HepG2 (cell line): ENCODE results near the gene RBM12. TPM values are rescaled to one million over a fixed set of nuclear protein-coding genes. Genes with fewer than 3 reads are reported as not detected.

Experiments used
- ATF7-NPFF ChIP-seq: sonication (generic); formaldehyde crosslinking; IDR thresholded peaks from 2 replicates; pipeline ENCODE4 v1.8.1; 2023; ENCODE audit warnings: mild to moderate bottlenecking, low read depth, missing genetic modification reagents, moderate library complexity
- CREB1 ChIP-seq, 2 experiments: fragments of 450-650 bp in 1 of 2; IDR thresholded peaks; 2 replicates each; pipeline ENCODE4 v1.6.1; 2016 to 2017; ENCODE audit warnings: control low read depth in 1 of 2, mild to moderate bottlenecking in 1 of 2, missing compliant biosample characterization in 1 of 2, missing genetic modification characterization in 1 of 2
- DPF2 ChIP-seq: sonication (generic); formaldehyde crosslinking; IDR thresholded peaks from 2 replicates; pipeline ENCODE4 v1.4.0; 2020; ENCODE audit warnings: mild to moderate bottlenecking, low read depth, missing genetic modification reagents, borderline replicate concordance
- GATAD1 ChIP-seq: IDR thresholded peaks from 2 replicates; pipeline ENCODE4 v1.6.1; 2016; ENCODE audit warnings: missing genetic modification reagents, missing compliant biosample characterization
- HCFC1 ChIP-seq: fragments of 150-350 bp; IDR thresholded peaks from 2 replicates; pipeline ENCODE4 v1.6.1; 2014; ENCODE audit warnings: low read depth, low read length
- HDAC2 ChIP-seq: sonication (generic); formaldehyde crosslinking; IDR thresholded peaks from 2 replicates; pipeline ENCODE4 v1.4.0; 2020; ENCODE audit warnings: missing genetic modification reagents
- MTF2 ChIP-seq: sonication (generic); formaldehyde crosslinking; IDR thresholded peaks from 2 replicates; pipeline ENCODE4 v1.5.0; 2020; ENCODE audit warnings: missing genetic modification reagents, borderline replicate concordance
- NR2F6 ChIP-seq, 2 experiments: IDR thresholded peaks; 2 replicates each; pipeline ENCODE4 v1.6.1; 2016; ENCODE audit warnings: antibody characterized with exemption in 1 of 2, mild to moderate bottlenecking in 1 of 2
- RFX5 ChIP-seq: IDR thresholded peaks from 2 replicates; pipeline ENCODE4 v1.6.1; 2011; ENCODE audit warnings: low read depth, low read length, improper control_type of control experiment
- SP4 ChIP-seq: sonication (generic); formaldehyde crosslinking; IDR thresholded peaks from 2 replicates; pipeline ENCODE4 v1.8.1; 2023; ENCODE audit warnings: mild to moderate bottlenecking, missing genetic modification reagents
- SYNCRIP ChIP-seq: fragments of 200-400 bp; formaldehyde crosslinking; IDR thresholded peaks from 2 replicates; pipeline ENCODE4 v1.6.1; 2018; ENCODE audit warnings: mild to moderate bottlenecking, low read depth, low read length; ENCODE audit not compliant: insufficient read depth
- TAF1 ChIP-seq: sonication (generic); formaldehyde crosslinking; IDR thresholded peaks from 2 replicates; pipeline ENCODE4 v1.4.0; 2020; ENCODE audit warnings: missing genetic modification reagents
- U2AF2 ChIP-seq: fragments of 200-400 bp; formaldehyde crosslinking; IDR thresholded peaks from 2 replicates; pipeline ENCODE4 v1.6.1; 2017; ENCODE audit warnings: low read depth, mild to moderate bottlenecking, low read length
- YY1 ChIP-seq: IDR thresholded peaks from 2 replicates; pipeline ENCODE4 v1.6.1; 2011; ENCODE audit warnings: low read length, low read depth, moderate library complexity, mild to moderate bottlenecking; ENCODE audit not compliant: insufficient read depth, insufficient replicate concordance
- ZFP90 ChIP-seq: sonication (generic); formaldehyde crosslinking; IDR thresholded peaks from 2 replicates; pipeline ENCODE4 v1.8.0; 2022; ENCODE audit warnings: missing genetic modification reagents, mild to moderate bottlenecking, inconsistent platforms, borderline replicate concordance
- ZNF17 ChIP-seq: sonication (generic); formaldehyde crosslinking; IDR thresholded peaks from 2 replicates; pipeline ENCODE4 v1.5.0; 2020; ENCODE audit warnings: mild to moderate bottlenecking, missing genetic modification reagents
- ZNF296 ChIP-seq: sonication (generic); formaldehyde crosslinking; conservative IDR thresholded peaks from 2 replicates; pipeline ENCODE4 v1.5.0; 2020; ENCODE audit warnings: mild to moderate bottlenecking, missing genetic modification reagents
- ZSCAN9 ChIP-seq: IDR thresholded peaks from 2 replicates; pipeline ENCODE4 v1.6.1; 2016; ENCODE audit warnings: borderline replicate concordance
- polyA plus RNA-seq, 8 experiments: library from polyadenylated mRNA; depleted of rRNA in 3 of 8; stranded (reverse) in 7 of 8; unstranded in 1 of 8; fragments of >200 nt; fragmentation: Illumina TruSeq in 4 of 8; extraction: Trizol in 4 of 8; gene quantifications; 2 replicates each; pipeline versions ENCODE4 v1.2.1 to v1.2.3, GENCODE V29; 2011 to 2016; ENCODE audit warnings: low read depth in 4 of 8, missing spikeins in 1 of 8, mixed read lengths in 1 of 8; ENCODE audit not compliant: insufficient read depth in 1 of 8
- total RNA-seq, 5 experiments: library from RNA; depleted of rRNA; stranded (reverse); fragments of >200 nt; fragmentation: Illumina TruSeq; extraction: Trizol; gene quantifications; 2 replicates each; pipeline ENCODE4 v1.2.3, GENCODE V29; 2016; ENCODE audit warnings: low read depth in 1 of 5
- TF ChIP-seq, protein P1 (sequence below): sonication (generic); formaldehyde crosslinking; IDR thresholded peaks from 2 replicates; pipeline ENCODE4 v1.4.0; 2020; ENCODE audit warnings: missing genetic modification reagents, borderline replicate concordance
- TF ChIP-seq, protein P2 (sequence below): sonication (generic); formaldehyde crosslinking; IDR thresholded peaks from 2 replicates; pipeline ENCODE4 v1.4.0; 2020; ENCODE audit warnings: missing genetic modification reagents
- TF ChIP-seq, protein P3 (sequence below): IDR thresholded peaks from 2 replicates; pipeline ENCODE4 v1.4.0; 2020; ENCODE audit warnings: mild to moderate bottlenecking, missing genetic modification reagents

RBM12 gene
- total and polyA plus RNA-seq, 2 of the 13 experiments (the other 11 are each of a cell fraction or from before 2014, with no cell fraction given): 97.9 to 104 TPM

DNA sequence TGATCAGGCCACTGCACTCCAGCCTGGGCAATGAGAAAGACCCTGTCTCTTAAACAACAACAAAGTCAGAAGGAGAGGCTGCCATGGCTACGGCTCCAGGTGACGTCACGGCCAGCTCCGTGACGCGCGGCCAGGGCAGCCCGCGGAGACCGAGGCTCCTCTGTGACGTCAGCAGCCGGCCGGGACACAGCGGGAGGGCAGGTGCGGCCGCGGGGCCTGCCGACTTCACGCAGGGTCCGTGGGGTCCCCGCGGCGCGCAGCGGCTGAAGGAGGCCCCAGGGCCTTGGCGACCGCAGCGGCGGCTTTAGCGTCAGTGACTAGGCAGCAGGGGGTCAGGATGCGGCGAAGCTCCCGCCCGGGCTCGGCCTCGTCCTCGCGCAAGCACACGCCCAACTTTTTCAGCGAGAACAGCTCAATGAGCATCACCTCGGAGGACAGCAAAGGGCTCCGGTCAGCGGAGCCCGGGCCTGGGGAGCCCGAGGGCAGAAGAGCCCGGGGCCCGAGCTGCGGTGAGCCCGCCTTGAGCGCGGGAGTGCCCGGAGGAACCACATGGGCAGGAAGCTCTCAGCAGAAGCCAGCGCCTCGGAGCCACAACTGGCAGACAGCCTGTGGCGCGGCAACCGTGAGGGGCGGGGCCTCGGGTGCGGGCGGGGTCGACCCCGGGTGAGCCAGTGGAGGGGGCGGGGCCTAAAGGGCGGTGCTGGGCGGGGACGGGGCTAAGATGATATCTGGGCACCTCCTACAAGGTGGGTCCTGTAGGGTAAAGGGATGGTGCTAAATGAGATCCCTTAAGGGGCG is 48.8 kb downstream of the RBM12 start, which contains the start of gene SPAG4 (continued):
- no peak for TF ChIP-seq SYNCRIP
- no peak for TF ChIP-seq NR2F6 (IDR thresholded peaks at IDR 0.05)
- peak; percentile 14; the same call in 1 of the 2 replicates for TF ChIP-seq NR2F6 (CRISPR knock-in tag; IDR thresholded peaks at IDR 0.05)
- no peak; the same call in 1 of the 2 replicates for TF ChIP-seq HCFC1
- peak; percentile 1 for TF ChIP-seq YY1
- TF ChIP-seq TAF1 (CRISPR knock-in tag): peak; percentile 63; the same call in 1 of the 2 replicates
- TF ChIP-seq, protein P1, sequence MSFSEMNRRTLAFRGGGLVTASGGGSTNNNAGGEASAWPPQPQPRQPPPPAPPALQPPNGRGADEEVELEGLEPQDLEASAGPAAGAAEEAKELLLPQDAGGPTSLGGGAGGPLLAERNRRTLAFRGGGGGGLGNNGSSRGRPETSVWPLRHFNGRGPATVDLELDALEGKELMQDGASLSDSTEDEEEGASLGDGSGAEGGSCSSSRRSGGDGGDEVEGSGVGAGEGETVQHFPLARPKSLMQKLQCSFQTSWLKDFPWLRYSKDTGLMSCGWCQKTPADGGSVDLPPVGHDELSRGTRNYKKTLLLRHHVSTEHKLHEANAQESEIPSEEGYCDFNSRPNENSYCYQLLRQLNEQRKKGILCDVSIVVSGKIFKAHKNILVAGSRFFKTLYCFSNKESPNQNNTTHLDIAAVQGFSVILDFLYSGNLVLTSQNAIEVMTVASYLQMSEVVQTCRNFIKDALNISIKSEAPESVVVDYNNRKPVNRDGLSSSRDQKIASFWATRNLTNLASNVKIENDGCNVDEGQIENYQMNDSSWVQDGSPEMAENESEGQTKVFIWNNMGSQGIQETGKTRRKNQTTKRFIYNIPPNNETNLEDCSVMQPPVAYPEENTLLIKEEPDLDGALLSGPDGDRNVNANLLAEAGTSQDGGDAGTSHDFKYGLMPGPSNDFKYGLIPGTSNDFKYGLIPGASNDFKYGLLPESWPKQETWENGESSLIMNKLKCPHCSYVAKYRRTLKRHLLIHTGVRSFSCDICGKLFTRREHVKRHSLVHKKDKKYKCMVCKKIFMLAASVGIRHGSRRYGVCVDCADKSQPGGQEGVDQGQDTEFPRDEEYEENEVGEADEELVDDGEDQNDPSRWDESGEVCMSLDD (CRISPR knock-in tag): peak; percentile 87; the same call in 1 of the 2 replicates
- peak; percentile 100 for TF ChIP-seq CREB1 (IDR thresholded peaks at IDR 0.05)
- TF ChIP-seq CREB1 (CRISPR knock-in tag; IDR thresholded peaks at IDR 0.05): peak; percentile 89
- peak; percentile 94; the same call in 1 of the 2 replicates for TF ChIP-seq ZNF17
- peak; percentile 99 for TF ChIP-seq ATF7-NPFF (CRISPR knock-in tag)
- TF ChIP-seq, protein P2, sequence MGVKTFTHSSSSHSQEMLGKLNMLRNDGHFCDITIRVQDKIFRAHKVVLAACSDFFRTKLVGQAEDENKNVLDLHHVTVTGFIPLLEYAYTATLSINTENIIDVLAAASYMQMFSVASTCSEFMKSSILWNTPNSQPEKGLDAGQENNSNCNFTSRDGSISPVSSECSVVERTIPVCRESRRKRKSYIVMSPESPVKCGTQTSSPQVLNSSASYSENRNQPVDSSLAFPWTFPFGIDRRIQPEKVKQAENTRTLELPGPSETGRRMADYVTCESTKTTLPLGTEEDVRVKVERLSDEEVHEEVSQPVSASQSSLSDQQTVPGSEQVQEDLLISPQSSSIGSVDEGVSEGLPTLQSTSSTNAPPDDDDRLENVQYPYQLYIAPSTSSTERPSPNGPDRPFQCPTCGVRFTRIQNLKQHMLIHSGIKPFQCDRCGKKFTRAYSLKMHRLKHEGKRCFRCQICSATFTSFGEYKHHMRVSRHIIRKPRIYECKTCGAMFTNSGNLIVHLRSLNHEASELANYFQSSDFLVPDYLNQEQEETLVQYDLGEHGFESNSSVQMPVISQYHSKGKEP: peak; percentile 87; the same call in 1 of the 2 replicates
- TF ChIP-seq DPF2: 0 out of 2 replicates have a peak, but pooled peaks have one; percentile 41
- 0 out of 2 replicates have a peak, but pooled peaks have one; percentile 23 for TF ChIP-seq U2AF2
- peak; percentile 51; the same call in 1 of the 2 replicates for TF ChIP-seq MTF2 (CRISPR knock-in tag)
- no peak for TF ChIP-seq HDAC2 (CRISPR knock-in tag)
- no peak for TF ChIP-seq ZNF296 (CRISPR knock-in tag)
- no peak; the same call in 1 of the 2 replicates for TF ChIP-seq SP4
- TF ChIP-seq ZFP90 (CRISPR knock-in tag): peak; percentile 99
- TF ChIP-seq RFX5: peak; percentile 60; the same call in 1 of the 2 replicates
- peak; percentile 98 for TF ChIP-seq ZSCAN9
- TF ChIP-seq, protein P3, sequence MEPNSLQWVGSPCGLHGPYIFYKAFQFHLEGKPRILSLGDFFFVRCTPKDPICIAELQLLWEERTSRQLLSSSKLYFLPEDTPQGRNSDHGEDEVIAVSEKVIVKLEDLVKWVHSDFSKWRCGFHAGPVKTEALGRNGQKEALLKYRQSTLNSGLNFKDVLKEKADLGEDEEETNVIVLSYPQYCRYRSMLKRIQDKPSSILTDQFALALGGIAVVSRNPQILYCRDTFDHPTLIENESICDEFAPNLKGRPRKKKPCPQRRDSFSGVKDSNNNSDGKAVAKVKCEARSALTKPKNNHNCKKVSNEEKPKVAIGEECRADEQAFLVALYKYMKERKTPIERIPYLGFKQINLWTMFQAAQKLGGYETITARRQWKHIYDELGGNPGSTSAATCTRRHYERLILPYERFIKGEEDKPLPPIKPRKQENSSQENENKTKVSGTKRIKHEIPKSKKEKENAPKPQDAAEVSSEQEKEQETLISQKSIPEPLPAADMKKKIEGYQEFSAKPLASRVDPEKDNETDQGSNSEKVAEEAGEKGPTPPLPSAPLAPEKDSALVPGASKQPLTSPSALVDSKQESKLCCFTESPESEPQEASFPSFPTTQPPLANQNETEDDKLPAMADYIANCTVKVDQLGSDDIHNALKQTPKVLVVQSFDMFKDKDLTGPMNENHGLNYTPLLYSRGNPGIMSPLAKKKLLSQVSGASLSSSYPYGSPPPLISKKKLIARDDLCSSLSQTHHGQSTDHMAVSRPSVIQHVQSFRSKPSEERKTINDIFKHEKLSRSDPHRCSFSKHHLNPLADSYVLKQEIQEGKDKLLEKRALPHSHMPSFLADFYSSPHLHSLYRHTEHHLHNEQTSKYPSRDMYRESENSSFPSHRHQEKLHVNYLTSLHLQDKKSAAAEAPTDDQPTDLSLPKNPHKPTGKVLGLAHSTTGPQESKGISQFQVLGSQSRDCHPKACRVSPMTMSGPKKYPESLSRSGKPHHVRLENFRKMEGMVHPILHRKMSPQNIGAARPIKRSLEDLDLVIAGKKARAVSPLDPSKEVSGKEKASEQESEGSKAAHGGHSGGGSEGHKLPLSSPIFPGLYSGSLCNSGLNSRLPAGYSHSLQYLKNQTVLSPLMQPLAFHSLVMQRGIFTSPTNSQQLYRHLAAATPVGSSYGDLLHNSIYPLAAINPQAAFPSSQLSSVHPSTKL: peak; percentile 69
- TF ChIP-seq GATAD1 (CRISPR knock-in tag): no peak
